H1 (cell line): Measurements from ENCODE around the gene RTN4. TPM values are rescaled to one million over a fixed set of nuclear protein-coding genes. Genes with fewer than 3 reads are reported as not detected.

ENCODE experiments used
- CTCF ChIA-PET: fragments of 300-600 bp; sonication (Branson Sonifier 250); formaldehyde crosslinking; loops from one replicate; lab custom pipeline; 2021; ENCODE audit not compliant: partially characterized antibody; lab: Charles Lee
- POLR2A ChIA-PET: fragments of 300-600 bp; sonication (Branson Sonifier 250); formaldehyde crosslinking; loops from one replicate; lab custom pipeline; 2021; ENCODE audit warnings: inconsistent platforms; ENCODE audit not compliant: partially characterized antibody; lab: Charles Lee
- DNase-seq, 2 experiments: peaks; one replicate each; pipeline versions ENCODE4 v3.0.0 to v3.0.0-alpha.2; 2010 to 2022; ENCODE audit warnings: low spot score in 2 of 2, low read depth in 1 of 2, mixed read lengths in 1 of 2
- FAIRE-seq: peaks from 2 replicates; lab custom pipeline; 2011; peaks lifted over from hg19 to GRCh38; lab: Jason Lieb, UNC
- H2AFZ ChIP-seq: 2 replicates; pipeline ENCODE4 v1.8.1; 2012; ENCODE audit warnings: low read length, inconsistent platforms
- H2AK5ac ChIP-seq: 2 replicates; pipeline ENCODE4 v1.6.1; 2013; ENCODE audit warnings: low read depth, low read length
- H2BK120ac ChIP-seq: replicated peaks from 2 replicates; pipeline ENCODE3; 2013; ENCODE audit warnings: low read depth, low read length, inconsistent platforms
- H2BK12ac ChIP-seq: 2 replicates; pipeline ENCODE4 v1.6.1; 2013; ENCODE audit warnings: low read depth, low read length
- H2BK15ac ChIP-seq: 2 replicates; pipeline ENCODE4 v1.6.1; 2013; ENCODE audit warnings: low read length
- H2BK20ac ChIP-seq: 2 replicates; pipeline ENCODE4 v1.6.1; 2013; ENCODE audit warnings: low read length
- H2BK5ac ChIP-seq: 2 replicates; pipeline ENCODE4 v1.6.1; 2013; ENCODE audit warnings: low read depth, low read length
- H3K14ac ChIP-seq: 2 replicates; pipeline ENCODE4 v1.6.1; 2013; ENCODE audit warnings: inconsistent platforms; ENCODE audit not compliant: insufficient read length
- H3K18ac ChIP-seq: 2 replicates; pipeline ENCODE4 v1.6.1; 2013; ENCODE audit warnings: low read length; ENCODE audit errors: extremely low read depth
- H3K23ac ChIP-seq: 2 replicates; pipeline ENCODE4 v1.6.1; 2013; ENCODE audit warnings: inconsistent platforms; ENCODE audit not compliant: insufficient read length
- H3K23me2 ChIP-seq: 2 replicates; pipeline ENCODE4 v1.6.1; 2013; ENCODE audit warnings: low read depth, low read length
- H3K27ac ChIP-seq: 2 replicates; pipeline ENCODE4 v1.6.1; 2011; ENCODE audit warnings: low read depth, low read length, inconsistent platforms
- H3K27me3 ChIP-seq, 4 experiments: replicated peaks in 1 of 4; 1 replicate in 1 of 4; 2 replicates in 3 of 4; pipeline versions ENCODE4 v1.6.1 to v1.8.1; 2011 to 2013; ENCODE audit warnings: low read length in 3 of 4, mild to moderate bottlenecking in 3 of 4, inconsistent platforms in 2 of 4, mixed read lengths in 2 of 4, moderate library complexity in 1 of 4; ENCODE audit not compliant: control insufficient read depth in 3 of 4, insufficient read depth in 3 of 4; ENCODE audit errors: extremely low read depth in 1 of 4
- H3K36me3 ChIP-seq, 4 experiments: 2 replicates each; pipeline versions ENCODE4 v1.6.1 to v1.8.1; 2011 to 2013; ENCODE audit warnings: mild to moderate bottlenecking in 4 of 4, low read length in 3 of 4, moderate library complexity in 2 of 4, control low read depth in 1 of 4, inconsistent platforms in 1 of 4; ENCODE audit not compliant: insufficient read depth in 4 of 4, control insufficient read depth in 2 of 4
- H3K4ac ChIP-seq: replicated peaks from 2 replicates; pipeline ENCODE3; 2013; ENCODE audit warnings: low read length, low read depth, mixed read lengths, inconsistent platforms; ENCODE audit not compliant: insufficient read length
- H3K4me1 ChIP-seq, 4 experiments: replicated peaks in 1 of 4; 1 replicate in 1 of 4; 2 replicates in 3 of 4; pipeline versions ENCODE4 v1.6.1 to v1.8.1; 2011 to 2013; ENCODE audit warnings: low read length in 3 of 4, inconsistent platforms in 2 of 4, mixed read lengths in 1 of 4; ENCODE audit not compliant: insufficient read depth in 4 of 4, control insufficient read depth in 3 of 4
- H3K4me2 ChIP-seq, 2 experiments: 2 replicates each; pipeline versions ENCODE4 v1.6.1 to v1.8.1; 2011 to 2013; ENCODE audit warnings: low read depth in 2 of 2, low read length in 2 of 2, control low read depth in 1 of 2, inconsistent platforms in 1 of 2, mild to moderate bottlenecking in 1 of 2; ENCODE audit not compliant: insufficient read depth in 1 of 2
- H3K4me3 ChIP-seq, 4 experiments: fragments of 200-600, 300-600 bp in 1 of 4; sonication (generic), shearing (Covaris generic), sonication (Bioruptor Twin) in 1 of 4; 2 replicates each; pipeline versions ENCODE4 v1.5.1 to v1.8.1; 2011 to 2016; ENCODE audit warnings: low read length in 4 of 4, low read depth in 3 of 4, control low read depth in 2 of 4, inconsistent platforms in 2 of 4, mild to moderate bottlenecking in 2 of 4, mixed read lengths in 1 of 4, moderate library complexity in 1 of 4; ENCODE audit not compliant: insufficient read depth in 2 of 4; ENCODE audit errors: extremely low read depth in 1 of 4
- H3K56ac ChIP-seq: replicated peaks from 2 replicates; pipeline ENCODE3; 2013; ENCODE audit warnings: low read depth, mild to moderate bottlenecking, mixed read lengths, low read length, inconsistent platforms; ENCODE audit not compliant: insufficient read length
- H3K79me1 ChIP-seq: 2 replicates; pipeline ENCODE4 v1.6.1; 2013; ENCODE audit warnings: low read depth, low read length, control low read depth
- H3K79me2 ChIP-seq, 2 experiments: 2 replicates each; pipeline versions ENCODE4 v1.6.1 to v1.8.1; 2012 to 2013; ENCODE audit warnings: low read length in 2 of 2, mild to moderate bottlenecking in 2 of 2, inconsistent platforms in 1 of 2; ENCODE audit not compliant: insufficient read depth in 2 of 2, control insufficient read depth in 1 of 2
- H3K9ac ChIP-seq, 4 experiments: replicated peaks in 1 of 4; 1 replicate in 1 of 4; 2 replicates in 3 of 4; pipeline versions ENCODE4 v1.6.1 to v1.8.1; 2011 to 2013; ENCODE audit warnings: low read depth in 3 of 4, low read length in 3 of 4, control low read depth in 2 of 4, mild to moderate bottlenecking in 2 of 4, moderate library complexity in 2 of 4, inconsistent platforms in 1 of 4; ENCODE audit errors: extremely low read depth in 1 of 4
- H3K9me3 ChIP-seq, 2 experiments: 2 replicates each; pipeline versions ENCODE4 v1.6.1 to v1.8.1; 2012 to 2013; ENCODE audit warnings: mild to moderate bottlenecking in 2 of 2, moderate library complexity in 2 of 2, control low read depth in 1 of 2, inconsistent platforms in 1 of 2, low read depth in 1 of 2, low read length in 1 of 2, mixed read lengths in 1 of 2; ENCODE audit not compliant: insufficient read depth in 2 of 2
- H4K20me1 ChIP-seq, 2 experiments: replicated peaks in 1 of 2; 2 replicates each; pipeline versions ENCODE3 to v1.8.1; 2011 to 2013; ENCODE audit warnings: inconsistent platforms in 2 of 2, low read length in 2 of 2, mild to moderate bottlenecking in 1 of 2; ENCODE audit not compliant: insufficient read depth in 2 of 2, control insufficient read depth in 1 of 2
- H4K5ac ChIP-seq: 2 replicates; pipeline ENCODE4 v1.6.1; 2013; ENCODE audit warnings: low read length, low read depth, mixed read lengths, inconsistent platforms; ENCODE audit not compliant: insufficient read length
- H4K8ac ChIP-seq: 2 replicates; pipeline ENCODE4 v1.8.0; 2013; ENCODE audit warnings: mild to moderate bottlenecking, moderate library complexity, low read length, inconsistent platforms; ENCODE audit not compliant: insufficient read depth; ENCODE audit errors: extremely low read depth
- H4K91ac ChIP-seq: replicated peaks from 2 replicates; pipeline ENCODE3; 2013; ENCODE audit warnings: low read length, mixed read lengths, inconsistent platforms; ENCODE audit not compliant: insufficient read length
- BACH1 ChIP-seq: IDR thresholded peaks from 2 replicates; pipeline ENCODE4 v1.6.1; 2012; ENCODE audit warnings: low read length, improper control_type of control experiment
- KDM4A ChIP-seq: IDR thresholded peaks from one replicate; pipeline ENCODE4 v1.7.1; 2012; ENCODE audit warnings: low read depth, mild to moderate bottlenecking, moderate library complexity, low read length, inconsistent platforms; ENCODE audit not compliant: severe bottlenecking
- KDM5A ChIP-seq: fragments of 200-600 bp; IDR thresholded peaks from 2 replicates; pipeline ENCODE4 v1.7.1; 2012; ENCODE audit warnings: mild to moderate bottlenecking, low read length, inconsistent platforms, mixed read lengths
- MAX ChIP-seq: IDR thresholded peaks from 2 replicates; pipeline ENCODE4 v1.6.1; 2012; ENCODE audit warnings: inconsistent platforms
- PHF8 ChIP-seq: fragments of 200-600 bp; sonication (generic); conservative IDR thresholded peaks from 2 replicates; pipeline ENCODE4 v1.7.1; 2012; ENCODE audit warnings: low read depth, mild to moderate bottlenecking, inconsistent platforms, low read length, moderate library complexity
- SIRT6 ChIP-seq: IDR thresholded peaks from one replicate; pipeline ENCODE4 v1.7.1; 2012; ENCODE audit warnings: low read length, inconsistent platforms
- SUZ12 ChIP-seq: fragments of 200-600 bp; sonication (generic); IDR thresholded peaks from 2 replicates; pipeline ENCODE4 v1.6.1; 2012; ENCODE audit warnings: mild to moderate bottlenecking, inconsistent platforms, low read length, moderate library complexity, mixed read lengths
- WGBS, 2 experiments: shearing (Covaris generic) in 1 of 2; methylation state at CpG; one replicate each; pipeline versions ENCODE4 v1.1.6 to v1.1.7; 2013 to 2015; ENCODE audit warnings: low lambda C conversion rate in 2 of 2, mixed read lengths in 2 of 2, inconsistent platforms in 1 of 2, low coverage in 1 of 2, missing lambda C conversion rate in 1 of 2; ENCODE audit not compliant: insufficient replicate concordance in 2 of 2, insufficient coverage in 1 of 2, insufficient read length in 1 of 2; ENCODE audit errors: extremely low coverage in 1 of 2, missing lambda C conversion rate in 1 of 2; 5-methylcytosine and 5-hydroxymethylcytosine counted together
- polyA plus RNA-seq, 7 experiments: library from polyadenylated mRNA; depleted of rRNA in 3 of 7; stranded (reverse) in 5 of 7; unstranded in 2 of 7; fragments of >200 nt in 5 of 7; fragments of 200-250 nt in 2 of 7; gene quantifications; 1 replicate in 5 of 7; 2 replicates in 1 of 7; 4 replicates in 1 of 7; pipeline versions ENCODE4 v1.2.1 to v1.2.3, GENCODE V29; 2011 to 2013; ENCODE audit warnings: missing spikeins in 2 of 7, mixed read lengths in 2 of 7
- total RNA-seq: library from RNA; stranded (reverse); fragmentation: NEBNext Ultra II Directional; extraction: Animal tissue kit (Norgen Biotek cat#: 25700); gene quantifications from 2 replicates; pipeline ENCODE4 v1.2.1, GENCODE V29; 2021

Gene RTN4
- total and polyA plus RNA-seq, 2 of the 8 experiments (the other 6 are each of a cell fraction or from before 2014, with no cell fraction given) = 179 to 242 TPM

GRCh38 chr2:54944724-54945326 is 105.4 kb downstream of the RTN4 start:
- CTCF ChIA-PET = no interaction called here
- TF ChIP-seq SIRT6 = no peak
- TF ChIP-seq KDM4A = no peak
- TF ChIP-seq PHF8 = no peak
- no peak for TF ChIP-seq MAX
- TF ChIP-seq SUZ12 = no peak
- TF ChIP-seq BACH1 = no peak
- no peak for TF ChIP-seq KDM5A

More at GRCh38 chr2:54944724-54945326, 105.4 kb downstream of the RTN4 start:
- no peak overlapping the region for H2BK5ac ChIP-seq
- no peaks in the 10 kb centered on the region for H3K79me1 ChIP-seq
- DNase-seq = no peak
- no peaks in the 10 kb centered on the region for H3K36me3 ChIP-seq
- no peak overlapping the region for H3K9ac ChIP-seq
- H3K79me2 ChIP-seq = no peaks in the 10 kb centered on the region
- H3K4ac ChIP-seq = no peak overlapping the region
- H4K20me1 ChIP-seq = no peaks in the 10 kb centered on the region
- H2BK20ac ChIP-seq = no peak overlapping the region
- H2AK5ac ChIP-seq = no peak overlapping the region
- H3K9me3 ChIP-seq = no peaks in the 10 kb centered on the region
- H3K27me3 ChIP-seq = no peaks in the 10 kb centered on the region; a peak in 1 of 7 replicates
- H3K4me3 ChIP-seq = no peak overlapping the region
- no peaks in the 10 kb centered on the region for H3K23me2 ChIP-seq
- H3K23ac ChIP-seq = no peak overlapping the region
- FAIRE-seq = no peak
- POLR2A ChIA-PET = interaction anchor here (0.6 to 0.8 kb wide), 2 partner anchors 28 to 541 kb away, joined by 3 read pairs; no protein-coding TSS in a partner anchor
- no peak overlapping the region for H2AFZ ChIP-seq
- H2BK15ac ChIP-seq = no peak overlapping the region
- H3K14ac ChIP-seq = no peak overlapping the region
- H3K4me2 ChIP-seq = no peak overlapping the region
- no peak overlapping the region for H2BK120ac ChIP-seq
- peaks cover 0 to 5% (median 0%) of the 10 kb centered on the region in 4 experiments; a peak in 2 of 7 replicates for H3K4me1 ChIP-seq
- no CpG with 5 or more reads among the region's 1 CpG for WGBS, 2 experiments
- H3K56ac ChIP-seq = no peak overlapping the region
- H2BK12ac ChIP-seq = no peak overlapping the region
- H4K91ac ChIP-seq = no peak overlapping the region
- H4K8ac ChIP-seq = no peak overlapping the region
- no peak overlapping the region for H4K5ac ChIP-seq
- no peak overlapping the region for H3K18ac ChIP-seq
- no peak overlapping the region for H3K27ac ChIP-seq
